HEK293 (cell line): ENCODE results near the gene HS1BP3.

Source experiments
- CTCF ChIA-PET: fragments of 350-600 bp; formaldehyde crosslinking; extraction: SDS; loops from one replicate; lab custom pipeline; 2021; ENCODE audit warnings: antibody characterized with exemption; lab: Yijun Ruan, JAX
- POLR2A ChIA-PET: fragments of 300-600 bp; formaldehyde crosslinking; extraction: SDS; loops from one replicate; lab custom pipeline; 2020; ENCODE audit warnings: antibody characterized with exemption, inconsistent platforms; lab: Yijun Ruan, JAX
- H3K27ac ChIP-seq: fragments of 200-500 bp; sonication (Bioruptor generic); 2 replicates; pipeline ENCODE4 v1.5.1; 2014; ENCODE audit warnings: low read depth, low read length, control low read depth, inconsistent platforms; ENCODE audit errors: extremely low read depth
- H3K36me3 ChIP-seq, 2 experiments: fragments of 200-500 bp in 1 of 2; sonication (Bioruptor generic) in 1 of 2; 1 replicate in 1 of 2; 2 replicates in 1 of 2; pipeline ENCODE4 v1.5.1; 2014 to 2017; ENCODE audit warnings: inconsistent platforms in 2 of 2, low read length in 2 of 2; ENCODE audit not compliant: control insufficient read depth in 2 of 2, insufficient read depth in 1 of 2
- H3K4me1 ChIP-seq: fragments of 200-500 bp; sonication (Bioruptor generic); 2 replicates; pipeline ENCODE4 v1.5.1; 2014; ENCODE audit warnings: mild to moderate bottlenecking, low read length, inconsistent platforms; ENCODE audit not compliant: control insufficient read depth, insufficient read depth
- H3K4me3 ChIP-seq: 2 replicates; pipeline ENCODE4 v1.5.1; 2011; ENCODE audit warnings: low read depth, mild to moderate bottlenecking, control low read depth, low read length, moderate library complexity
- H3K9me3 ChIP-seq: fragments of 200-500 bp; sonication (Bioruptor generic); 2 replicates; pipeline ENCODE4 v1.5.1; 2014; ENCODE audit warnings: low read depth, low read length, inconsistent platforms; ENCODE audit not compliant: control insufficient read depth, insufficient read depth
- BCL11B ChIP-seq: fragments of 450-650 bp; formaldehyde crosslinking; IDR thresholded peaks from 2 replicates; pipeline ENCODE4 v1.5.1; 2016; ENCODE audit warnings: low read depth, missing biosample characterization, missing genetic modification characterization
- KLF8 ChIP-seq: fragments of 450-650 bp; formaldehyde crosslinking; IDR thresholded peaks from 2 replicates; pipeline ENCODE4 v1.5.1; 2016; ENCODE audit warnings: missing biosample characterization, missing genetic modification characterization
- SP3 ChIP-seq: fragments of 450-650 bp; formaldehyde crosslinking; IDR thresholded peaks from 2 replicates; pipeline ENCODE4 v1.5.1; 2016; ENCODE audit warnings: missing biosample characterization, missing genetic modification characterization
- ZBTB10 ChIP-seq: fragments of 450-650 bp; formaldehyde crosslinking; IDR thresholded peaks from 2 replicates; pipeline ENCODE4 v1.5.1; 2016; ENCODE audit warnings: missing biosample characterization, missing genetic modification characterization
- ZNF146 ChIP-seq: fragments of 450-650 bp; formaldehyde crosslinking; IDR thresholded peaks from 2 replicates; pipeline ENCODE4 v1.5.1; 2016; ENCODE audit warnings: missing biosample characterization, missing genetic modification characterization
- ZNF2 ChIP-seq: fragments of 450-650 bp; formaldehyde crosslinking; IDR thresholded peaks from 2 replicates; pipeline ENCODE4 v1.5.1; 2016; ENCODE audit warnings: missing biosample characterization, missing genetic modification characterization
- ZNF23 ChIP-seq: fragments of 450-650 bp; formaldehyde crosslinking; IDR thresholded peaks from 2 replicates; pipeline ENCODE4 v1.5.1; 2016; ENCODE audit warnings: missing biosample characterization, missing genetic modification characterization, borderline replicate concordance
- ZNF239 ChIP-seq: fragments of 450-650 bp; formaldehyde crosslinking; IDR thresholded peaks from 2 replicates; pipeline ENCODE4 v1.5.1; 2016; ENCODE audit warnings: missing biosample characterization, missing genetic modification characterization
- ZNF341 ChIP-seq: fragments of 450-650 bp; formaldehyde crosslinking; IDR thresholded peaks from 2 replicates; pipeline ENCODE4; 2016; ENCODE audit warnings: low read depth, missing biosample characterization, missing genetic modification characterization
- ZNF362 ChIP-seq: fragments of 450-650 bp; formaldehyde crosslinking; IDR thresholded peaks from 2 replicates; pipeline ENCODE4 v1.5.1; 2016; ENCODE audit warnings: missing biosample characterization, missing genetic modification characterization
- ZNF433 ChIP-seq: fragments of 450-650 bp; formaldehyde crosslinking; IDR thresholded peaks from 2 replicates; pipeline ENCODE4 v1.5.1; 2016; ENCODE audit warnings: missing biosample characterization, missing genetic modification characterization, low read depth
- ZNF555 ChIP-seq: fragments of 450-650 bp; formaldehyde crosslinking; conservative IDR thresholded peaks from 2 replicates; pipeline ENCODE4 v1.5.1; 2017; ENCODE audit warnings: missing biosample characterization, mild to moderate bottlenecking, missing genetic modification characterization, inconsistent platforms
- ZNF610 ChIP-seq: fragments of 450-650 bp; formaldehyde crosslinking; IDR thresholded peaks from 2 replicates; pipeline ENCODE4 v1.5.1; 2016; ENCODE audit warnings: missing biosample characterization, missing genetic modification characterization, borderline replicate concordance
- ZNF624 ChIP-seq: fragments of 450-650 bp; formaldehyde crosslinking; IDR thresholded peaks from 2 replicates; pipeline ENCODE4 v1.5.1; 2017; ENCODE audit warnings: missing biosample characterization, missing genetic modification characterization
- ZNF626 ChIP-seq: fragments of 450-650 bp; sonication (Bioruptor Pico); formaldehyde crosslinking; IDR thresholded peaks from 2 replicates; pipeline ENCODE4 v1.5.1; 2018; ENCODE audit warnings: missing biosample characterization, missing genetic modification characterization, inconsistent platforms
- ZNF670 ChIP-seq: fragments of 450-650 bp; formaldehyde crosslinking; IDR thresholded peaks from 2 replicates; pipeline ENCODE4 v1.5.1; 2016; ENCODE audit warnings: missing biosample characterization, missing genetic modification characterization, low read depth
- ZNF747 ChIP-seq: fragments of 450-650 bp; formaldehyde crosslinking; IDR thresholded peaks from 2 replicates; pipeline ENCODE4 v1.5.1; 2016; ENCODE audit warnings: missing biosample characterization, missing genetic modification characterization
- ZNF768 ChIP-seq: fragments of 450-650 bp; formaldehyde crosslinking; IDR thresholded peaks from 2 replicates; pipeline ENCODE4 v1.5.1; 2018; ENCODE audit warnings: missing biosample characterization, mild to moderate bottlenecking, missing genetic modification characterization
- TF ChIP-seq, protein P1 (sequence below): fragments of 450-650 bp; formaldehyde crosslinking; IDR thresholded peaks from 2 replicates; pipeline ENCODE4 v1.5.1; 2016; ENCODE audit warnings: missing biosample characterization, missing genetic modification characterization

HS1BP3 gene

DNA sequence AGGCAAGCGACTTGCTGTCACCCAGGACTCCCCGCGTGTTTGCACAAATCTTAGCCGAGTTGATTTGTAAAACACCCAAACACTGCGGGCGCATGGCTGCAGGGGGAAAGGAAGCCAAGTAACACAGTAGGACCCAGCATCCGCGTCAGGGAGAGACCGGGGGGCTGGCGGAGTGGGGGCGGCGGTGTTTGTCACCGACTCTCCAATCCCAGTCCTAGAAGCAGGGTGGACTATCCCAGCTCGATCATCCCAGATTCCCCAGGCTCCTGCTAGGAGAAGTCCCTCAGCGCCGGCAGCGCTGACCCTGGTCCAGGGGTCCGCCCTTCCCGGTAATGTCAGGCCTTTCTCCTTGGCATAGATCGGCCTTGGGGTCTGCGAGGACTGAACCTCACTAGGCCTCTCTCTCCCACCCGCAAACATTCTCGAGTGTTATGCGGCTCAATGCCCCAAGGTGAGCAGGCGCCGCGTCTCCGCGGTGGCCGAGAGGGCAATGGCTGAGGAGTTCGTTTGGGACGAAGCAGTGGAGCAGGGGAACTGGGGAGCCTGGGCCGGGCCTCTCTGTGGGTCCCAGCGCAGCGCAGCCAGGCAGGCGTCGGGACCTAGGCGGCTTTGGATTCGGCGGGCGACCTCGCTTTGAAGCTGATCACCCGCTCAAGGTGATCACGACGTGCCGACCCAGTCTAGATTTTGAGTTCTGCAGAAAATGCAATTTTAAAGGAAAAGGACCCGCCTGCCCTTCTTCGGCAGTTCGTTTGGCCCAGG lies 14.5 kb upstream of the HS1BP3 start:
- ChIA-PET CTCF (interaction anchor here (0.7 to 6.5 kb wide), 9 partner anchors 10 to 452 kb away, joined by 3 to 147 read pairs (median 5); partner anchors contain the start of gene HS1BP3), POLR2A (interaction anchor here (1.8 kb wide), 1 partner anchor 14 kb away, joined by 7 read pairs; the partner anchor contains the start of gene HS1BP3)
- H3K9me3 ChIP-seq, result no peaks in the 10 kb centered on the region
- no peak overlapping the region for H3K27ac ChIP-seq
- TF ChIP-seq ZNF768 (tag by site-specific recombination), result no peak
- no peak for TF ChIP-seq SP3 (tag by site-specific recombination)
- TF ChIP-seq ZNF239 (tag by site-specific recombination), result no peak
- TF ChIP-seq ZNF2 (tag by site-specific recombination), result no peak
- TF ChIP-seq ZNF624, result no peak
- no peak for TF ChIP-seq ZNF626 (tag by site-specific recombination)
- TF ChIP-seq, protein P1, sequence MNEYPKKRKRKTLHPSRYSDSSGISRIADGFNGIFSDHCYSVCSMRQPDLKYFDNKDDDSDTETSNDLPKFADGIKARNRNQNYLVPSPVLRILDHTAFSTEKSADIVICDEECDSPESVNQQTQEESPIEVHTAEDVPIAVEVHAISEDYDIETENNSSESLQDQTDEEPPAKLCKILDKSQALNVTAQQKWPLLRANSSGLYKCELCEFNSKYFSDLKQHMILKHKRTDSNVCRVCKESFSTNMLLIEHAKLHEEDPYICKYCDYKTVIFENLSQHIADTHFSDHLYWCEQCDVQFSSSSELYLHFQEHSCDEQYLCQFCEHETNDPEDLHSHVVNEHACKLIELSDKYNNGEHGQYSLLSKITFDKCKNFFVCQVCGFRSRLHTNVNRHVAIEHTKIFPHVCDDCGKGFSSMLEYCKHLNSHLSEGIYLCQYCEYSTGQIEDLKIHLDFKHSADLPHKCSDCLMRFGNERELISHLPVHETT (tag by site-specific recombination), result no peak
- TF ChIP-seq ZNF362 (tag by site-specific recombination), result no peak
- no peak for TF ChIP-seq ZNF433 (tag by site-specific recombination)
- TF ChIP-seq ZNF610 (tag by site-specific recombination), result no peak
- TF ChIP-seq ZNF23, result no peak
- TF ChIP-seq BCL11B (tag by site-specific recombination), result no peak
- no peak overlapping the region for H3K4me3 ChIP-seq
- peaks cover 0 to 9% of the 10 kb centered on the region in 2 experiments; a peak in 1 of 3 replicates for H3K36me3 ChIP-seq
- H3K4me1 ChIP-seq, result no peaks in the 10 kb centered on the region

- Histone ChIP-seq H3K36me3 (peaks cover 0 to 3% of the 10 kb centered on the region in 2 experiments; a peak in 1 of 3 replicates), H3K27ac (no peak overlapping the region), H3K4me1 (no peaks in the 10 kb centered on the region), H3K4me3 (no peak overlapping the region), H3K9me3 (no peaks in the 10 kb centered on the region)
- CTCF ChIA-PET, result interaction anchor here (0.6 to 6.5 kb wide), 3 partner anchors 14 to 684 kb away, joined by 3 to 147 read pairs (median 57); partner anchors contain the start of gene HS1BP3
- POLR2A ChIA-PET, result interaction anchor here (0.6 kb wide), 1 partner anchor 89 kb away, joined by 3 read pairs; no protein-coding TSS in a partner anchor
- no peak for TF ChIP-seq ZNF146 (tag by site-specific recombination)
- 0 out of 2 replicates have a peak, but pooled peaks have one; percentile 16 for TF ChIP-seq ZNF341 (tag by site-specific recombination)
Measured at GRCh38 chr2:20664431-20665242, 13.7 kb upstream of the HS1BP3 start.

- Histone ChIP-seq H3K27ac (no peak overlapping the region), H3K9me3 (no peaks in the 10 kb centered on the region), H3K4me1 (no peaks in the 10 kb centered on the region), H3K4me3 (no peak overlapping the region), H3K36me3 (no peaks in the 10 kb centered on the region)
- ChIA-PET CTCF (interaction anchor here (0.6 to 6.5 kb wide), 3 partner anchors 13 to 684 kb away, joined by 3 to 147 read pairs (median 57); partner anchors contain the start of gene HS1BP3), POLR2A (no interaction called here)
- TF ChIP-seq ZBTB10 (tag by site-specific recombination) (no peak), ZNF670 (tag by site-specific recombination) (no peak), KLF8 (tag by site-specific recombination) (no peak), ZNF747 (tag by site-specific recombination) (no peak), ZNF555 (tag by site-specific recombination) (no peak)
Measured at GRCh38 chr2:20664071-20664390, 13.1 kb upstream of the HS1BP3 start.
